PC-9 (cell line): ENCODE data around the gene WRNIP1. TPM values are rescaled to one million over a fixed set of nuclear protein-coding genes. Genes with fewer than 3 reads are reported as not detected.

Source experiments
- BruUV-seq: library from RNA; stranded (reverse); fragments of 400-500 nt; replicated peaks from 2 replicates; lab custom pipeline; 2021; lab: Mats Ljungman, UMichigan
- CTCF ChIA-PET: fragments of 300-600 bp; sonication (Branson Sonifier 250); formaldehyde crosslinking; loops from one replicate; lab custom pipeline; 2022; ENCODE audit warnings: antibody characterized with exemption; lab: Charles Lee
- POLR2A ChIA-PET: fragments of 300-600 bp; sonication (Branson Sonifier 250); formaldehyde crosslinking; loops from one replicate; lab custom pipeline; 2022; ENCODE audit warnings: antibody characterized with exemption; ENCODE audit not compliant: unreplicated experiment; lab: Charles Lee
- DNase-seq, 2 experiments: peaks; one replicate each; pipeline versions ENCODE4 v3.0.0 to v3.0.0-alpha.2; 2015 to 2022; ENCODE audit warnings: mixed read lengths in 1 of 2
- H2AFZ ChIP-seq: fragments of 200-600 bp; sonication (generic); 2 replicates; pipeline ENCODE4 v1.8.1; 2017; ENCODE audit warnings: antibody characterized with exemption
- H3F3A ChIP-seq: fragments of 200-600 bp; sonication (generic); 2 replicates; pipeline ENCODE4 v1.8.1; 2017; ENCODE audit warnings: antibody characterized with exemption, mild to moderate bottlenecking, low read depth; ENCODE audit not compliant: insufficient read depth
- H3K27ac ChIP-seq: fragments of 200-600 bp; sonication (generic); 2 replicates; pipeline ENCODE4 v1.6.1; 2016; ENCODE audit warnings: mixed run types
- H3K27me3 ChIP-seq: fragments of 200-600 bp; sonication (generic); 2 replicates; pipeline ENCODE4 v1.6.1; 2016; ENCODE audit warnings: low read depth, mixed run types; ENCODE audit not compliant: insufficient read depth
- H3K36me3 ChIP-seq: fragments of 200-600 bp; sonication (generic); 2 replicates; pipeline ENCODE4 v1.6.1; 2016; ENCODE audit warnings: low read depth, mixed run types
- H3K4me1 ChIP-seq: fragments of 200-600 bp; sonication (generic); replicated peaks from 2 replicates; pipeline ENCODE4 v1.6.1; 2016; ENCODE audit warnings: mixed run types; ENCODE audit not compliant: insufficient read depth
- H3K4me2 ChIP-seq: fragments of 200-600 bp; sonication (generic); 2 replicates; pipeline ENCODE4 v1.6.1; 2017; ENCODE audit warnings: mixed run types
- H3K4me3 ChIP-seq: fragments of 200-600 bp; sonication (generic); 2 replicates; pipeline ENCODE4 v1.6.1; 2016; ENCODE audit warnings: mixed run types
- H3K79me2 ChIP-seq: fragments of 200-600 bp; sonication (generic); 2 replicates; pipeline ENCODE4 v1.6.1; 2017; ENCODE audit warnings: low read depth, mixed run types
- H3K9me2 ChIP-seq: fragments of 200-600 bp; sonication (generic); 2 replicates; pipeline ENCODE4 v1.8.1; 2017; ENCODE audit warnings: mild to moderate bottlenecking; ENCODE audit not compliant: insufficient read depth
- H3K9me3 ChIP-seq: fragments of 200-600 bp; sonication (generic); 2 replicates; pipeline ENCODE4 v1.8.1; 2016; ENCODE audit warnings: low read depth; ENCODE audit not compliant: insufficient read depth
- H4K20me1 ChIP-seq: fragments of 200-600 bp; sonication (generic); 2 replicates; pipeline ENCODE4 v1.8.1; 2017; ENCODE audit not compliant: insufficient read depth
- CTCF ChIP-seq: fragments of 200-600 bp; sonication (generic); conservative IDR thresholded peaks from 2 replicates; pipeline ENCODE4 v1.6.1; 2017; ENCODE audit warnings: mixed run types, antibody characterized with exemption, mild to moderate bottlenecking, moderate library complexity
- EZH2 ChIP-seq: fragments of 200-600 bp; sonication (generic); IDR thresholded peaks from 2 replicates; pipeline ENCODE4 v1.8.0; 2017; ENCODE audit warnings: antibody characterized with exemption, low read depth
- intact Hi-C: fragments of 100-400 bp; cut with micrococcal nuclease; formaldehyde crosslinking; loops from one replicate; pipeline ENCODE4 v1.10.0; 2022; ENCODE audit not compliant: unreplicated experiment
- total RNA-seq: library from RNA; stranded (reverse); gene quantifications from 2 replicates; pipeline ENCODE4 v1.2.3, GENCODE V29; 2021

WRNIP1 gene
- total RNA-seq, 1 experiment from 2014 or later, result 61.4 TPM

- POLR2A ChIA-PET, result interaction anchor here (0.5 to 0.8 kb wide), 4 partner anchors 60 to 157 kb away, joined by 3 to 27 read pairs (median 3); no protein-coding TSS in a partner anchor
- H3K27ac ChIP-seq, result no peak overlapping the region
Observed at GRCh38 chr6:2783188-2783963, 18.2 kb downstream of the WRNIP1 start.

GRCh38 chr6:2784061-2784460, 18.9 kb downstream of the WRNIP1 start:
- Histone ChIP-seq H3K4me1 (no peaks in the 10 kb centered on the region), H4K20me1 (no peaks in the 10 kb centered on the region), H3K27me3 (no peaks in the 10 kb centered on the region), H3K9me2 (no peaks in the 10 kb centered on the region), H3K4me3 (no peak overlapping the region), H3K27ac (no peak overlapping the region), H3K4me2 (no peak overlapping the region), H3K36me3 (no peaks in the 10 kb centered on the region), H2AFZ (no peak overlapping the region), H3F3A (no peaks in the 10 kb centered on the region), H3K79me2 (0 out of 2 replicates have a peak, but pooled peaks cover 2% of the 10 kb centered on the region), H3K9me3 (no peaks in the 10 kb centered on the region)
- CTCF ChIA-PET, result interaction anchor here (0.6 kb wide), 1 partner anchor 790 kb away, joined by 5 read pairs; no protein-coding TSS in a partner anchor
- no peak for TF ChIP-seq CTCF
- no peak for TF ChIP-seq EZH2
- intact Hi-C loops, result no loop called here
- DNase-seq, result no peak
- BruUV-seq, result no TSS peak
- POLR2A ChIA-PET, result interaction anchor here (0.5 to 0.8 kb wide), 2 partner anchors 59 to 156 kb away, joined by 3 to 27 read pairs; no protein-coding TSS in a partner anchor

More at GRCh38 chr6:2783188-2783963, 18.2 kb downstream of the WRNIP1 start:
- DNase-seq, result no peak
- Histone ChIP-seq H3K4me2 (no peak overlapping the region), H4K20me1 (no peaks in the 10 kb centered on the region), H3K9me3 (no peaks in the 10 kb centered on the region), H3F3A (no peaks in the 10 kb centered on the region), H3K79me2 (peaks cover 2% of the 10 kb centered on the region; the same call in 1 of the 2 replicates), H3K4me1 (no peaks in the 10 kb centered on the region), H3K27me3 (no peaks in the 10 kb centered on the region), H2AFZ (no peak overlapping the region), H3K36me3 (no peaks in the 10 kb centered on the region), H3K9me2 (no peaks in the 10 kb centered on the region), H3K4me3 (no peak overlapping the region)
- BruUV-seq, result no TSS peak
- TF ChIP-seq CTCF, result no peak
- TF ChIP-seq EZH2, result no peak
- intact Hi-C loops, result no loop called here
- CTCF ChIA-PET, result interaction anchor here (0.6 kb wide), 1 partner anchor 790 kb away, joined by 5 read pairs; no protein-coding TSS in a partner anchor

GRCh38 chr6:2784930-2785329, 19.7 kb downstream of the WRNIP1 start:
- Histone ChIP-seq H3K4me2 (no peak overlapping the region), H3F3A (0 out of 2 replicates have a peak, but pooled peaks cover under 1% of the 10 kb centered on the region), H2AFZ (no peak overlapping the region), H3K36me3 (no peaks in the 10 kb centered on the region), H3K4me3 (no peak overlapping the region), H3K9me3 (no peaks in the 10 kb centered on the region), H3K27me3 (no peaks in the 10 kb centered on the region), H3K79me2 (0 out of 2 replicates have a peak, but pooled peaks cover 2% of the 10 kb centered on the region), H4K20me1 (no peaks in the 10 kb centered on the region), H3K4me1 (no peaks in the 10 kb centered on the region), H3K9me2 (no peaks in the 10 kb centered on the region), H3K27ac (no peak overlapping the region)
- ChIA-PET POLR2A (no interaction called here), CTCF (interaction anchor here (0.6 kb wide), 1 partner anchor 551 kb away, joined by 3 read pairs; no protein-coding TSS in a partner anchor)
- TF ChIP-seq EZH2 (no peak), CTCF (no peak)
- no TSS peak for BruUV-seq
- intact Hi-C loops, result no loop called here
- DNase-seq, result no peak
